Vagina (tissue), 2 donors: Measurements from ENCODE around the gene SFN.

Experiments
- POLR2A ChIP-seq, 2 donors: fragments of 450-650 bp; IDR thresholded peaks; one replicate each; pipeline ENCODE4 v1.6.1; 2017; ENCODE audit warnings: antibody characterized with exemption in 2 of 2, mild to moderate bottlenecking in 2 of 2, moderate library complexity in 2 of 2
- POLR2AphosphoS5 ChIP-seq, 2 donors: sonication (generic); formaldehyde crosslinking; IDR thresholded peaks; one replicate each; pipeline ENCODE4 v1.9.0; 2017; ENCODE audit warnings: antibody characterized with exemption in 2 of 2, mild to moderate bottlenecking in 2 of 2, low read depth in 1 of 2; ENCODE audit not compliant: insufficient read depth in 1 of 2
- TF ChIP-seq, protein P1 (sequence below), 3 experiments: fragments of 450-650 bp in 2 of 3; fragments of 200-600 bp in 1 of 3; sonication (generic) in 1 of 3; IDR thresholded peaks; one replicate each; pipeline ENCODE4 v1.5.1; 2017 to 2019; ENCODE audit warnings: antibody characterized with exemption in 3 of 3, mild to moderate bottlenecking in 2 of 3, moderate library complexity in 2 of 3

DNA sequence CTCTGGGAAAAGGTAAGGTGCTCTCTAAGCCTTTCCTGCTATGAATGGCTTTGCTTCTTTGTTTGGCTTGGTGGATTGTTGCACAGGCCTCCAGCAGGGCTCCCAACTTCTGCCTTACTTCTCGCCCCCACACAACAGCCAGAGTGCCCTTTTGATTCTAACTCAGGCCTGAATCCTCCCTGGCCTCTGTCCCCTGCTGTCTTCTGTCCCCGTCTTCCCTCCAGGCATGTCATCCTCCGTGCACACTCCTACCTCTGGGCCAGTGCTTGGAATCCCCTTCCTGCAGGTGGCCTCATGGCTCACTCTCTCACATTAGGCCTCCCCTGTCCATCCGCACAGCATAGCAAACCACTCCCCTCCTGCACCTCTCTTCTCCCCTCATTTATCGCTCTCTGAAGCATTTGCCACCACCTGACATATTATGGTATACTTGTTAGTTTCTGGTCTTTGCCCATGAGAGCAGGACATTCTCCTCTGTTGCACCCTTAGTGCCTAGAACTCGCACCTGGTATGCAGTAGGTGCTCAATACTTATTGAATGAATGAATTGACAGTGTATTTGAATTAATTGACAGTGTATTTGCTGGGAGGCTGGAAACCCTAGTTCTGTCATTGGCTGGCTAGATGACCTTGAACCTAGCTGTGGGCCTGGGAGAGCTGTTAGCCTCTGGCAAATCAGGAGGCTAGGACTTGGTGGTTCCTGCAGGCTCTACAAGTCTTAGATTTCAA lies 33.6 kb upstream of the SFN start:
- TF ChIP-seq POLR2A (IDR thresholded peaks at IDR 0.05), result no peak
- TF ChIP-seq, protein P1, sequence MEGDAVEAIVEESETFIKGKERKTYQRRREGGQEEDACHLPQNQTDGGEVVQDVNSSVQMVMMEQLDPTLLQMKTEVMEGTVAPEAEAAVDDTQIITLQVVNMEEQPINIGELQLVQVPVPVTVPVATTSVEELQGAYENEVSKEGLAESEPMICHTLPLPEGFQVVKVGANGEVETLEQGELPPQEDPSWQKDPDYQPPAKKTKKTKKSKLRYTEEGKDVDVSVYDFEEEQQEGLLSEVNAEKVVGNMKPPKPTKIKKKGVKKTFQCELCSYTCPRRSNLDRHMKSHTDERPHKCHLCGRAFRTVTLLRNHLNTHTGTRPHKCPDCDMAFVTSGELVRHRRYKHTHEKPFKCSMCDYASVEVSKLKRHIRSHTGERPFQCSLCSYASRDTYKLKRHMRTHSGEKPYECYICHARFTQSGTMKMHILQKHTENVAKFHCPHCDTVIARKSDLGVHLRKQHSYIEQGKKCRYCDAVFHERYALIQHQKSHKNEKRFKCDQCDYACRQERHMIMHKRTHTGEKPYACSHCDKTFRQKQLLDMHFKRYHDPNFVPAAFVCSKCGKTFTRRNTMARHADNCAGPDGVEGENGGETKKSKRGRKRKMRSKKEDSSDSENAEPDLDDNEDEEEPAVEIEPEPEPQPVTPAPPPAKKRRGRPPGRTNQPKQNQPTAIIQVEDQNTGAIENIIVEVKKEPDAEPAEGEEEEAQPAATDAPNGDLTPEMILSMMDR (IDR thresholded peaks at IDR 0.05), result no peak
- no peak for TF ChIP-seq POLR2AphosphoS5 (IDR thresholded peaks at IDR 0.05; ENCODE audit: insufficient read depth in 1 of 2, low read depth in 1 of 2)
